NB4 (cell line): Measurements from ENCODE around the gene ZNF519.

Source experiments
- DNase-seq: peaks from one replicate; pipeline ENCODE4 v3.0.0; 2010; ENCODE audit warnings: low read depth
- H3K4me3 ChIP-seq: one replicate; pipeline ENCODE4 v1.5.1; 2011; ENCODE audit warnings: mild to moderate bottlenecking, low read depth, low read length, moderate library complexity
- MYC ChIP-seq: IDR thresholded peaks from 2 replicates; pipeline ENCODE4 v1.6.1; 2011; ENCODE audit warnings: low read depth, low read length
- POLR2A ChIP-seq: IDR thresholded peaks from 2 replicates; pipeline ENCODE4 v1.6.1; 2011; ENCODE audit warnings: mild to moderate bottlenecking; ENCODE audit not compliant: insufficient read length; ENCODE audit errors: extremely low read depth
- TF ChIP-seq, protein P1 (sequence below): IDR thresholded peaks from 2 replicates; pipeline ENCODE4 v1.6.1; 2011; ENCODE audit warnings: low read depth, low read length
- TF ChIP-seq, protein P2 (sequence below): IDR thresholded peaks from one replicate; pipeline ENCODE4 v1.5.1; 2012; ENCODE audit warnings: low read depth, low read length

The ZNF519 gene

DNA sequence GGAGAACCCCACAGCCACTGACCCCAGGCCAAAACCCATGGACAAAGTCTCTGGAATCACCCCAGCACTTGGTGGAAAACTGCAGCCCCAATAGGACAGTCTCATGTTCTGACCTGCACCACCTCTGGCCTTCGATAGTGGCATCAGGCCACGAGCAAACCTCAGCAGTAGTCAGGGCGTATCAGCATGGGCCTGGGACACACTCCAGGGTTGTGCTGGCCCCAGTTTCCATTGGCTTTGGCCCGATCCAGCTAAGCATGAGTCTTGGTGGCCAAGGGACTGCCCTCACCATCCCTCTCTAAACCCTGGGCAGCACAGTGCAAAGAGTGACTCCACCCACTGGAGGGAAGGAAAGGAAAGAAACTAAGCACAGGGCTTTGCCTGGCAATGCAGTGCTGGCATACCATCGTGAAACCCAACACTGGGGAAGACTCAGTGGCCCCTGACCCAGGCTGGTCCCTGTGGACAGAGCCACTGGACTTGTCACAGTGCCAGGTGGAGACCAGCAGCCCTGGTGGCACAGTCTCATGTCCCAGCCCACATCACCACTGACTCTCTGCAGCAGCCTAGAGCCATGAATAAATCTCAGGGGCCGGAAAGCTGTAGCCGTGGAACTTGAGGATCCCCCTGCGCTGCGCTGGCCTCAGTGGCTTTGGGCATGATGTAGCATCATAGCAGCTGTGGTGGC is 46.3 kb downstream of the ZNF519 start:
- no peak for TF ChIP-seq POLR2A
- TF ChIP-seq, protein P1, sequence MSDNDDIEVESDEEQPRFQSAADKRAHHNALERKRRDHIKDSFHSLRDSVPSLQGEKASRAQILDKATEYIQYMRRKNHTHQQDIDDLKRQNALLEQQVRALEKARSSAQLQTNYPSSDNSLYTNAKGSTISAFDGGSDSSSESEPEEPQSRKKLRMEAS = no peak
- no peak for TF ChIP-seq MYC
- TF ChIP-seq, protein P2, sequence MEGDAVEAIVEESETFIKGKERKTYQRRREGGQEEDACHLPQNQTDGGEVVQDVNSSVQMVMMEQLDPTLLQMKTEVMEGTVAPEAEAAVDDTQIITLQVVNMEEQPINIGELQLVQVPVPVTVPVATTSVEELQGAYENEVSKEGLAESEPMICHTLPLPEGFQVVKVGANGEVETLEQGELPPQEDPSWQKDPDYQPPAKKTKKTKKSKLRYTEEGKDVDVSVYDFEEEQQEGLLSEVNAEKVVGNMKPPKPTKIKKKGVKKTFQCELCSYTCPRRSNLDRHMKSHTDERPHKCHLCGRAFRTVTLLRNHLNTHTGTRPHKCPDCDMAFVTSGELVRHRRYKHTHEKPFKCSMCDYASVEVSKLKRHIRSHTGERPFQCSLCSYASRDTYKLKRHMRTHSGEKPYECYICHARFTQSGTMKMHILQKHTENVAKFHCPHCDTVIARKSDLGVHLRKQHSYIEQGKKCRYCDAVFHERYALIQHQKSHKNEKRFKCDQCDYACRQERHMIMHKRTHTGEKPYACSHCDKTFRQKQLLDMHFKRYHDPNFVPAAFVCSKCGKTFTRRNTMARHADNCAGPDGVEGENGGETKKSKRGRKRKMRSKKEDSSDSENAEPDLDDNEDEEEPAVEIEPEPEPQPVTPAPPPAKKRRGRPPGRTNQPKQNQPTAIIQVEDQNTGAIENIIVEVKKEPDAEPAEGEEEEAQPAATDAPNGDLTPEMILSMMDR = no peak
- no peak overlapping the region for H3K4me3 ChIP-seq
- DNase-seq = no peak

DNA sequence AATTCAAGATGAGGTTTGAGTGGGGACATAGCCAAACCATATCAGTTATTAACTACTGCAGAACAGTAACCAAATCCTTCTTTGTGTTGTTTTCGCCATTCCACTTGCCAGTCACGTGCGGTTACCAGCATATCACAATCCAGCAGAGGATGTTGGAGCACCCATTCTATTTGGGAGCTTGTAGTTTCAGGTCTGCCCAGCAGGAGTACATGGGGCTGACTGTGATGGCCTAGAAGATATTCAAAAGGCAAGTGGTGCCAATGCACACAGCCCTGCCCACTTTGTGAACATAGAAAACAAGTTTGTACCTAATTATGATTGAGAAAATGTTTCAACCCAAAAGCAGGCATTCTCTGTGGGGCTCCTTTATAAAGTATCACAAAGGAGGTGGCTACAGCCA is 57.0 kb downstream of the ZNF519 start:
- no peak for DNase-seq
- TF ChIP-seq POLR2A (no peak), MYC (no peak)
- TF ChIP-seq, protein P2 = no peak
- TF ChIP-seq, protein P1 = no peak

DNA sequence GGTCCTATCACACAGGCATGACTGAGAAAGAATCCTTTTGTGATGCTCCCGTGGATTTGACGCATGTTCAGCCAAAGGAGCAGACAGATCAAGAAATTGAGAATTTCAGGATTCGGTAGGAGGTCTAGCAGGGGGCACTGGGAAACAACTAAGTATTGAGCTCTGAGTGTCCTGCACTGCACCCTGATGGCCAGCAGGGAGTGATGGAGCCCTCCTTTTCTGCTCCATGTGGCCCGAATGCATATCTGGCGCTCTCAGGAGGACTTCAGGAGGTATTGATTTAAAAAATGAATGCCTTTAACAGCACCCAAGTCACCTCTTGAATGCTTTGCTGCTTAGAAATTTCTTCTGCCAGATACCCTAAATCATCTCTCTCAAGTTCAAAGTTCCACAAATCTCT is 58.0 kb downstream of the ZNF519 start:
- DNase-seq = peak; percentile 6
- TF ChIP-seq MYC = no peak
- TF ChIP-seq, protein P2 = peak; percentile 26
- no peak overlapping the region for H3K4me3 ChIP-seq

More for the DNA sequence above, 57.0 kb downstream of the ZNF519 start:
- H3K4me3 ChIP-seq = no peak overlapping the region

DNA sequence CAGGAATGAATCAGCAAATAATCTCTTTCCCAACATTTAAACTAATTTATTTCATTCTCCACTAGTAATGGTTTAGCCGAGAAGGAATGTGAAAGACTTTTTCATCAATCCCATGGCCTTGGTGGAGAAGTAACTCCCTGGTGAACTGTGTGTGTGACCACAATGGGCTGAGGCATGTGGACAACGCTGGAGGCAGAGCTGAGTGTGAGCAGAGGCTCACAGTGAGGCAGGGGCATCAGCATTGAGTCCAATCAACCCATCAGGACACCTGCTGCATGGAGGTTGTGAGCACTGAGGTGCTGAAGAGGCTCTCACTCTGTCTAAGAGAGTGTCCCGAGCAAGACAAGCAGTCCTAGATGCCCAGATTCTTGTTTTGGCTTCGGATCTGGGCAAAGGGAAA is 78.6 kb downstream of the ZNF519 start:
- DNase-seq = no peak
- no peak overlapping the region for H3K4me3 ChIP-seq
- TF ChIP-seq, protein P1 = no peak
- TF ChIP-seq MYC = no peak
- TF ChIP-seq POLR2A = no peak
- TF ChIP-seq, protein P2 = no peak
